ENCODE results near the gene TTC28. TPM values are rescaled to one million over a fixed set of nuclear protein-coding genes. Genes with fewer than 3 reads are reported as not detected.

TTC28 gene
- total RNA-seq, 1 donor from 2014 or later: 13.5 TPM

DNA sequence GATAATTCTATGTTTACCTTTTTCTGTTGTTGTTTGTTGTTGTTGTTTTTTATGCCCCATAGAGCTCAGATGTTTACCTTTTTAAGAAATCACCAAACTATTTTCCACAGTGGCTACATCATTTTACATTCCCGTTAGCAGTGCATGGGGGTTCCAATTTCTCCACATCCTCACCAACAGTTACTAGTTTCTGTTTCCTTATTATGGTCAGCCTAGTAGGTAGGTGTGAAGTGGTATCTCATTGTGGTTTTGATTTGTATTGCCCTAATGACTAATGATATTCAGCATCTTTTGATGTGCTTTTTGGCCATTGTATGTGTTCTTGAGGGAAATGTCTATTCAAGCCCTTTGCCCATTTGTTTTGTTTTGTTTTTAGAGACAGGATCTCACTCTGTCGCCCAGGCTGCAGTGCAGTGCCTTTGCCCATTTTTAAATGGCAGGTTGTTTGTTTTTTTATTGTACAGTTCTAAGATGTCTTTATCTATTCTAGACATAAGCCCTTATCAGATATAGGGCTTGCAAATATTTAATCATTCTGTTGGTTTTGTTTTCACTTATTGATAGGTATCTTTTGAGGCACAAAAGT, 34.5 kb upstream of the TTC28 start:
- Histone ChIP-seq H3K4me3 (ENCODE audit: low read depth, low read length) (no peak overlapping the region), H3K36me3 (ENCODE audit: control insufficient read depth, insufficient read depth, low read length) (no peaks in the 10 kb centered on the region), H3K27me3 (ENCODE audit: control insufficient read depth, insufficient read depth, low read length) (no peaks in the 10 kb centered on the region)
- TF ChIP-seq, protein P1, sequence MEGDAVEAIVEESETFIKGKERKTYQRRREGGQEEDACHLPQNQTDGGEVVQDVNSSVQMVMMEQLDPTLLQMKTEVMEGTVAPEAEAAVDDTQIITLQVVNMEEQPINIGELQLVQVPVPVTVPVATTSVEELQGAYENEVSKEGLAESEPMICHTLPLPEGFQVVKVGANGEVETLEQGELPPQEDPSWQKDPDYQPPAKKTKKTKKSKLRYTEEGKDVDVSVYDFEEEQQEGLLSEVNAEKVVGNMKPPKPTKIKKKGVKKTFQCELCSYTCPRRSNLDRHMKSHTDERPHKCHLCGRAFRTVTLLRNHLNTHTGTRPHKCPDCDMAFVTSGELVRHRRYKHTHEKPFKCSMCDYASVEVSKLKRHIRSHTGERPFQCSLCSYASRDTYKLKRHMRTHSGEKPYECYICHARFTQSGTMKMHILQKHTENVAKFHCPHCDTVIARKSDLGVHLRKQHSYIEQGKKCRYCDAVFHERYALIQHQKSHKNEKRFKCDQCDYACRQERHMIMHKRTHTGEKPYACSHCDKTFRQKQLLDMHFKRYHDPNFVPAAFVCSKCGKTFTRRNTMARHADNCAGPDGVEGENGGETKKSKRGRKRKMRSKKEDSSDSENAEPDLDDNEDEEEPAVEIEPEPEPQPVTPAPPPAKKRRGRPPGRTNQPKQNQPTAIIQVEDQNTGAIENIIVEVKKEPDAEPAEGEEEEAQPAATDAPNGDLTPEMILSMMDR (IDR thresholded peaks at IDR 0.05; ENCODE audit: insufficient read depth, low read length, poor library complexity, severe bottlenecking): no peak
- no peak for DNase-seq (ENCODE audit: low read depth)

DNA sequence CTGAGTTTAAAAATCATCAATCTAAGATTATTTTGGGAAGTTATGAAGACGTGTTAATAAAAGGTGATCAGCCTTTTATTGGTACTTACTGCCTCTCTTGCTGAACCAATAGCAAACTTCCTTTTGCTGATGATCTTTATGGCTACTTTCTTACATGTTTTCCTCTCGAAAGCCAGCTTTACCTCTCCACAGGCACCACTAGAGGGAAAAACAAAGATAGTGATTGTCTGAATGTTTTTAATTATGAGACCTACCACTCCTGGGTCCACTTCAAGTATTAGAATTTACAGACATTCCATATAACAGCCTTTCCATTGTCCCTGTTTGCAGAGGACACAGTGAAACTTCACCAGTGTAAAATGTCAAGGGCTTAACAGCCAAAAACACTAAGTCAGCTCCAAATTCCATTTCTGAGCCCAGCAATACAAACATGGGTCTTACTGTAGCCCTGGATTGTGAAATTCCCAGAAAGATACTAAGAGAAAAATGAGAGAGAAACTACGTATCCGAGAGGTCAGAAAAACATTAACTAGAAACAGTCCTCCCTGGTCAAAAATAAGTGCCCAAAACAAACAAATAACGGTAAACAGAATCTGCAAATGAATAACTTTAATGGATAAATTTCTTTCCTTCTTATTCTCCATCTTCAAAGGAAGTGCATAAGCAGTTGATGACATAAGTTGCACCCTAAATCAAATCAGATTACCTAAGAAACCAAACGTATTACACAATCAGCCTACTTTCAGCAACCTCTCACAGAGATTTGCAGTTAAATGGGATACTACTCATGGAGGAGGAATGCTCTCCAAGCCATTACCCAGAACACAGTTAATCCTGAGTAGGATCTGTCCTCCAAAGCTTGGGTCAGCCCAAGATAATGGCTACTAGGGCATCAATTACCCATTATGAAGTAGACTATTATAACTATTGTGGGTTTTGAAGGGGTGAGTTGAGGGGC, 32.5 kb upstream of the TTC28 start:
- no peaks in the 10 kb centered on the region for H3K27me3 ChIP-seq (ENCODE audit: control insufficient read depth, insufficient read depth, low read length)
- DNase-seq (ENCODE audit: low read depth): peak; percentile 89
- TF ChIP-seq, protein P1 (IDR thresholded peaks at IDR 0.05; ENCODE audit: insufficient read depth, low read length, poor library complexity, severe bottlenecking): no peak
- no peaks in the 10 kb centered on the region for H3K36me3 ChIP-seq (ENCODE audit: control insufficient read depth, insufficient read depth, low read length)
- no peak overlapping the region for H3K4me3 ChIP-seq (ENCODE audit: low read depth, low read length)

DNA sequence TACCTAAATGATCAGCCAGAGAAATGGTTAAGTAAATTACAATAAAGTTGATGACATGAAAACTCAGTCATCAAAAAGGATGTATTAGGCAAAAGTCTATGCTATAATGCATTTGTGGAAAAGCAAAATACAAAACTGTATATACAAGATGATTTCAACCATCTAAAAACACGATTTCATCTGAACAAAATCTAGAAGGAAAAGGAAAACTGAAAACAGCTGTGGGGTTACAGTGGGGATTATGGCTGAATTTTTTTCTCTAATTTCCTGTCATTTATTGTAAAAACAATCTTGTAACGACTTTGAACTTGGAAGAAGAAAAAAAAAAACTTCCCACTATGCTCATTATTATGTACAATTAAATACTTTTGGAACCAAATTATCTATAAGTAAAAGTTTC, 31.7 kb upstream of the TTC28 start:
- DNase-seq (ENCODE audit: low read depth): no peak
- H3K27me3 ChIP-seq (ENCODE audit: control insufficient read depth, insufficient read depth, low read length): no peaks in the 10 kb centered on the region
- H3K4me3 ChIP-seq (ENCODE audit: low read depth, low read length): no peak overlapping the region
- no peaks in the 10 kb centered on the region for H3K36me3 ChIP-seq (ENCODE audit: control insufficient read depth, insufficient read depth, low read length)
- TF ChIP-seq, protein P1 (IDR thresholded peaks at IDR 0.05; ENCODE audit: insufficient read depth, low read length, poor library complexity, severe bottlenecking): no peak

DNA sequence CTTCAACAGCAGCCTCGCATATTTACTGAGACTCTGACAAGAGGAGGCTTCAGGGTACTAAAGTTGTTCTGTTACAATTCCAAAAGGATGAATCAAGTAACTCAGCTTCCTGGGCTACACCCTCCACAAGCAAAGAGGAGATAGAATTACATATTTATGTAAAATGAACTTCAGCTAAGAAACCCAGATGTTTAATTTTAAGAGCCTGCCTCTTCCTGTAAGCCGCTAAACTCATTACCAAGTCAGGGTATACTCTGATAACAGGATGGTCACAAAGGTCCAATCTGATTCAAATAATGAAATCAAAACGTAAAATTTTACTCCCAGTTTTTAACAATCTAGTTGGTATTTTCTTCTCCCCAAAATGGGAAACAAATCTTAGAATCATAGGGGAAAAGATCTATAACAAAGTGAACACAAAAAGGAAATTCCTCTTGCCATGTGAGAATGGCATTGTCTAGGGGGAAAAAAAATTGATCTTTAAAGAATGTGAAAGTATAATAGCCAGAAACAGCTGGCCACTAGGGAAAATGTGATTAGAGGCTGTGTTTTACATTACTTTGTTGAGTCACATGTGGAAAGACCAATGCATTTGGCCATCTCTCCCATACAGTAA, 31.0 kb upstream of the TTC28 start:
- Histone ChIP-seq H3K36me3 (ENCODE audit: control insufficient read depth, insufficient read depth, low read length) (no peaks in the 10 kb centered on the region), H3K4me3 (ENCODE audit: low read depth, low read length) (no peak overlapping the region), H3K27me3 (ENCODE audit: control insufficient read depth, insufficient read depth, low read length) (no peaks in the 10 kb centered on the region)
- TF ChIP-seq, protein P1 (IDR thresholded peaks at IDR 0.05; ENCODE audit: insufficient read depth, low read length, poor library complexity, severe bottlenecking): no peak
- no peak for DNase-seq (ENCODE audit: low read depth)

DNA sequence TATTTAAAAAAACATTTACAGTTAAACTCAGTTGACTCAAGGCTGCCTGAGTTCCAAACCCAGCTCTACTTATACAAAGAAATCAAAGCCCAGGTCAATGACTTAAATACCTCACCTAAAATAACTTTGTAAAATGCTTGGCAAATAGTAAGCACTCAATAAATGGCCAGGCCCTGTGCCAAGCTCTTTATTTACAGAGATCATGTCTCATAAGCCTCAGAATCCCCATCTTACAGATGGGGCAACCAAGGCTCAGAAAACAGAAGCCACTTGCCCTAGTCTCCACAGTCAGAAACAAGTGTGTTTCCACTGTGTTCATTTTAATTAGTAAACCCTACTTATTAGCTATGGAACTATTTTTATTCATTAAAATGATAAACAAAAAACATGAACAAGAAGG, 30.5 kb upstream of the TTC28 start:
- DNase-seq (ENCODE audit: low read depth): no peak
- no peaks in the 10 kb centered on the region for H3K36me3 ChIP-seq (ENCODE audit: control insufficient read depth, insufficient read depth, low read length)

More for the DNA sequence above, 30.5 kb upstream of the TTC28 start:
- TF ChIP-seq, protein P1 (IDR thresholded peaks at IDR 0.05; ENCODE audit: insufficient read depth, low read length, poor library complexity, severe bottlenecking): no peak
- H3K27me3 ChIP-seq (ENCODE audit: control insufficient read depth, insufficient read depth, low read length): no peaks in the 10 kb centered on the region
- no peak overlapping the region for H3K4me3 ChIP-seq (ENCODE audit: low read depth, low read length)
